MM.1S (cell line): ENCODE measurements around the gene RTBDN.

Source experiments
- DNase-seq: peaks from one replicate; pipeline ENCODE4 v3.0.0-alpha.2; 2015
- H2AFZ ChIP-seq: fragments of 300-600 bp; sonication (generic); 2 replicates; pipeline ENCODE4 v1.6.0; 2016; ENCODE audit warnings: antibody characterized with exemption, low read length
- H3F3A ChIP-seq: fragments of 300-600 bp; sonication (generic); 2 replicates; pipeline ENCODE4 v1.6.1; 2016; ENCODE audit warnings: mild to moderate bottlenecking, antibody characterized with exemption, low read length, moderate library complexity, mixed read lengths; ENCODE audit not compliant: insufficient read depth
- H3K27ac ChIP-seq: fragments of 300-600 bp; sonication (generic); 2 replicates; pipeline ENCODE4 v1.5.1; 2016; ENCODE audit warnings: mild to moderate bottlenecking, low read length
- H3K27me3 ChIP-seq: fragments of 300-600 bp; sonication (generic); replicated peaks from 2 replicates; pipeline ENCODE4 v1.6.0; 2016; ENCODE audit warnings: low read length; ENCODE audit not compliant: insufficient read depth
- H3K36me3 ChIP-seq: fragments of 300-600 bp; sonication (generic); replicated peaks from 2 replicates; pipeline ENCODE4 v1.6.1; 2016; ENCODE audit warnings: mild to moderate bottlenecking, low read length, mixed read lengths; ENCODE audit not compliant: insufficient read depth
- H3K4me1 ChIP-seq: fragments of 300-600 bp; sonication (generic); 2 replicates; pipeline ENCODE4 v1.6.1; 2016; ENCODE audit warnings: low read length, mixed read lengths
- H3K4me2 ChIP-seq: fragments of 300-600 bp; sonication (generic); 2 replicates; pipeline ENCODE4 v1.6.0; 2016; ENCODE audit warnings: low read depth, low read length
- H3K4me3 ChIP-seq: fragments of 300-600 bp; sonication (generic); 2 replicates; pipeline ENCODE4 v1.5.1; 2016; ENCODE audit warnings: low read length, mixed read lengths
- H3K79me2 ChIP-seq: fragments of 300-600 bp; sonication (generic); 2 replicates; pipeline ENCODE4 v1.6.1; 2016; ENCODE audit warnings: mixed run types, low read length, mixed read lengths
- H3K9ac ChIP-seq: fragments of 300-600 bp; sonication (generic); 2 replicates; pipeline ENCODE4 v1.6.1; 2016; ENCODE audit warnings: low read length, mixed read lengths
- H3K9me2 ChIP-seq: fragments of 300-600 bp; sonication (generic); replicated peaks from 2 replicates; pipeline ENCODE4 v1.6.1; 2016; ENCODE audit warnings: mild to moderate bottlenecking, low read length, mixed read lengths; ENCODE audit not compliant: insufficient read depth
- H3K9me3 ChIP-seq: fragments of 300-600 bp; sonication (generic); replicated peaks from 2 replicates; pipeline ENCODE4 v1.6.1; 2016; ENCODE audit warnings: mild to moderate bottlenecking, low read length, mixed read lengths; ENCODE audit not compliant: insufficient read depth
- H4K20me1 ChIP-seq: fragments of 300-600 bp; sonication (generic); 2 replicates; pipeline ENCODE4 v1.6.1; 2016; ENCODE audit warnings: mild to moderate bottlenecking, low read length, moderate library complexity, mixed read lengths; ENCODE audit not compliant: insufficient read depth
- EZH2 ChIP-seq: fragments of 300-600 bp; sonication (generic); optimal IDR thresholded peaks from 2 replicates; pipeline ENCODE3; 2017; ENCODE audit warnings: low read depth, mild to moderate bottlenecking, antibody characterized with exemption, low read length, mixed read lengths
- EZH2phosphoT487 ChIP-seq: fragments of 300-600 bp; sonication (generic); IDR thresholded peaks from 2 replicates; pipeline ENCODE4 v1.6.1; 2018; ENCODE audit warnings: antibody characterized with exemption, low read length
- TF ChIP-seq, protein P1 (sequence below): fragments of 300-600 bp; sonication (generic); IDR thresholded peaks from 2 replicates; pipeline ENCODE4 v1.5.1; 2016; ENCODE audit warnings: antibody characterized with exemption, low read length, mixed read lengths

The RTBDN gene

DNA sequence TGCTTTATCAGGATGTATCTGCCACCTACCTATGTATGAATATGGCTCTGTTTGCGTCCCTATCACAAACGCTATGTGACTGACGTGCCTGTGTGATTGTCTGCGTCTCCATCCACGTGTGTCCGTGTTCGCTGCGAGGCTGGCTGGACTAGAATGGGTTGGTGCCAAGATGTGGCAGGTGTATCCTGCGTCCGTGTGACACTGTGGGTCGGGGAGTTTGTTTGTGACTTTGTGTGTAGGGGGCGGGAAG is 52.3 kb downstream of the RTBDN start:
- Histone ChIP-seq H3K27ac (no peak overlapping the region), H3K4me2 (peak overlapping the region; percentile 93), H3K9ac (peak overlapping the region; percentile 34; the same call in 1 of the 2 replicates), H3K4me3 (peak overlapping the region; percentile 64), H2AFZ (peak overlapping the region; percentile 78), H3K9me2 (no peaks in the 10 kb centered on the region), H4K20me1 (no peaks in the 10 kb centered on the region), H3K27me3 (no peaks in the 10 kb centered on the region), H3K9me3 (no peaks in the 10 kb centered on the region), H3K79me2 (no peaks in the 10 kb centered on the region), H3K36me3 (no peaks in the 10 kb centered on the region), H3K4me1 (peaks cover 12% of the 10 kb centered on the region), H3F3A (peaks cover 13% of the 10 kb centered on the region)
- no peak for DNase-seq
- TF ChIP-seq EZH2 (no peak), EZH2phosphoT487 (no peak)
- TF ChIP-seq, protein P1, sequence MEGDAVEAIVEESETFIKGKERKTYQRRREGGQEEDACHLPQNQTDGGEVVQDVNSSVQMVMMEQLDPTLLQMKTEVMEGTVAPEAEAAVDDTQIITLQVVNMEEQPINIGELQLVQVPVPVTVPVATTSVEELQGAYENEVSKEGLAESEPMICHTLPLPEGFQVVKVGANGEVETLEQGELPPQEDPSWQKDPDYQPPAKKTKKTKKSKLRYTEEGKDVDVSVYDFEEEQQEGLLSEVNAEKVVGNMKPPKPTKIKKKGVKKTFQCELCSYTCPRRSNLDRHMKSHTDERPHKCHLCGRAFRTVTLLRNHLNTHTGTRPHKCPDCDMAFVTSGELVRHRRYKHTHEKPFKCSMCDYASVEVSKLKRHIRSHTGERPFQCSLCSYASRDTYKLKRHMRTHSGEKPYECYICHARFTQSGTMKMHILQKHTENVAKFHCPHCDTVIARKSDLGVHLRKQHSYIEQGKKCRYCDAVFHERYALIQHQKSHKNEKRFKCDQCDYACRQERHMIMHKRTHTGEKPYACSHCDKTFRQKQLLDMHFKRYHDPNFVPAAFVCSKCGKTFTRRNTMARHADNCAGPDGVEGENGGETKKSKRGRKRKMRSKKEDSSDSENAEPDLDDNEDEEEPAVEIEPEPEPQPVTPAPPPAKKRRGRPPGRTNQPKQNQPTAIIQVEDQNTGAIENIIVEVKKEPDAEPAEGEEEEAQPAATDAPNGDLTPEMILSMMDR, result no peak

DNA sequence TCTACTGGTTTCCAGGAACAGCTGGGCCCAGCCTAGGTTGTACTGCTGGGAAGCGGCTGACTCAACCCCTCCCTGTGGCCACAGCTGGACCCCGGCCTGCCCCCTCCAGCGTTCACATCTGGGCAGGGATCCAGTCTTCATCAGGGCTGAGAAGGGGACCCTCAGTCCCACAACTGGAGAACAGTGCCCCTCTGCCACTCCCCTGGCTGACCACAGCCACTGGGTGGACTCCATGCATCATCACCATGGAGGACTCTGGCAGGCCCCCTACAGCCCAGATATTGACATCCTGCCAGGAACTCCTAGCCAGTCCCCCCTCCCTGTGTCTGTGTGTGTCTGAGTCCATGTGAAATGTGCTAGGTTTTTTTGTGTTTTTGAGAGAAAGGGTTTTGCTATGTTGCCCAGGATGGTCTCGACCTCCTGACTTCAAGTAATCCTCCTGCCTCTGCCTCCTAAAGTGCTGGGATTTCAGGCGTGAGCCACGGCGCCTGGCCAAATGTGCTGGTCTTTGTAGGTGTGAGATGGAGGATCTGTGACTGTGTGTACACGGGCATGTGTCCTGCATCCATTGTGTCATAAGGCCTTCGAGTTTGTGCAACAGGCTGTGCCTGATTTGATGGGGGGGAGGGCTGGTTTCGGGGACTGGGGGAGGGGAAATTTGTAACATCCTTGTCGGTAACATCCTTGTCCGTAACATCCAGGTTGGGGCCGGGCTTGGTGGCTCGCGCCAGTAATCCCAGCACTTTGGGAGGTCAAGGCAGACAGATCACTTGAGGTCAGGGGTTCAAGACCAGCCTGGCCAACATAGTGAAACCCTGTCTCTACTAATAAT is 55.0 kb downstream of the RTBDN start:
- Histone ChIP-seq H3K4me2 (no peak overlapping the region), H3K4me3 (no peak overlapping the region), H3K9ac (no peak overlapping the region), H3K27me3 (no peaks in the 10 kb centered on the region), H3K4me1 (peaks cover 20% of the 10 kb centered on the region), H3F3A (peaks cover 14% of the 10 kb centered on the region), H3K36me3 (no peaks in the 10 kb centered on the region), H3K27ac (no peak overlapping the region), H2AFZ (no peak overlapping the region), H3K9me2 (no peaks in the 10 kb centered on the region), H3K9me3 (no peaks in the 10 kb centered on the region), H4K20me1 (no peaks in the 10 kb centered on the region), H3K79me2 (no peaks in the 10 kb centered on the region)
- TF ChIP-seq EZH2, result no peak
- TF ChIP-seq EZH2phosphoT487, result no peak
- TF ChIP-seq, protein P1, result no peak
- no peak for DNase-seq

DNA sequence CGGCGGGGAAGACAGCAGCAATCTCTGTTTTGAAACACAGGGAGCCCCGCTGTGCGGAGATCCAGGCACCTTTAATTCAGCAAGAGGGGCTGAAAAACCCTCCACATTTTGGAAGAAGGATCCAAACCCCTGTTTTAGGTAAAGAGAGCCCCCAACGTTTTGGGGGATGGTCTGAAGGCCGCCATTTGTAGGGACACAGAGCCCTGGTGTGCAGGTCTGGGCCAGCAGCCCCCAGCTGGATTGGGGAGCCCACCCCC is 55.5 kb downstream of the RTBDN start:
- Histone ChIP-seq H3K9me2 (no peaks in the 10 kb centered on the region), H3K4me3 (no peak overlapping the region), H3F3A (peaks cover 12% of the 10 kb centered on the region), H3K79me2 (no peaks in the 10 kb centered on the region), H2AFZ (peak overlapping the region; percentile 99), H3K27ac (no peak overlapping the region), H3K9me3 (no peaks in the 10 kb centered on the region), H3K27me3 (no peaks in the 10 kb centered on the region), H3K9ac (no peak overlapping the region), H3K4me1 (peaks cover 21% of the 10 kb centered on the region), H3K4me2 (peak overlapping the region; percentile 99; the same call in 1 of the 2 replicates), H4K20me1 (no peaks in the 10 kb centered on the region), H3K36me3 (no peaks in the 10 kb centered on the region)
- TF ChIP-seq EZH2phosphoT487 (no peak), EZH2 (no peak)
- TF ChIP-seq, protein P1, result no peak
- no peak for DNase-seq
